HG03196 (cell line): ENCODE data around the gene FBLN2.
"Not testable (repeated sequence)": the region's sequence is repeated elsewhere in the genome, so short reads cannot be mapped to it uniquely, and the experiment has no call there.

ENCODE experiments used
- ATAC-seq: cut with Tn5 transposase; IDR thresholded peaks from one replicate; pipeline ENCODE4 v1.9.1; 2021; ENCODE audit not compliant: unreplicated experiment

Gene FBLN2

DNA sequence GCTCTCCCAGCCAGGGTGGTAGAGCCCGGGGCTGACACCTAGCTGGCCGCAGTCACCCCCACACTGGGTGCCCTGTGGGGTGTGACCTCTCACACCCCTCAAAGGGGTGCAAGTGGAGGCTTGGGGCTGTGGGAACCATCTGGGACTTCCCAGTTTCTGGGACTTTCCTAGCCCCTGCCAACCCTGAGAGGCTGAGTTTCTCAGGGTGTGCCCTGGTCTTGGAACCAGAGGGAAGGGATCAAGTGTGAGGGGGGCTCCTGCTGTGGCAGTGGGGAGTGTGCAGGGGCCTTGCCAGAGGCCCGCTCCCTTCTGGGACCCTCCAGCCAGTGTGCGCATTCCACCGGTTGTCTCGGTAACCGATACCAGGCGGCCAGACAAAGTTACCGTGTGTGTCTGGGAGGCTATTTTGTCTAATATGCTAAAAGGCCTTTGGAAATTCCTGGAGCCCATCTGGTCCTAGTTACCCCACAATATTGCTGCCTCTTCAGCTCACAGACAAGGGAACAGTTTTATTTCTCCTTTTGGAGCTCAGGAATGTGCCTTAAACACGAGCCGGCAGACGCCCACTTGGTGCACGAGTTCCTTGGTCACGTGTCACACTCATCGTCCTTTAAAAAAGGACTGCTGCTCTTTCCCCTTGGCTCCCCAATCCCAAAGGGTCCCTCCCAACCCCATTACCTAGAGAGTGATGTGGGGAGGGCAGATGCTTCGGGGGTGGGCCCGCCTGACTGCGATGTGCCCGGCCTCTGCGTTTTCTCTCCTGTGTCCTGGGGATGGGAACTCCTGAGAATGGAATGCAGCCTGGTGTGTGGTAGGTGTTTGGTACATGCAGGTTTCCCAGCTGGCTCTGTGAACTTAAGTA is 35.6 kb upstream of the FBLN2 start:
- ATAC-seq, result no peak

DNA sequence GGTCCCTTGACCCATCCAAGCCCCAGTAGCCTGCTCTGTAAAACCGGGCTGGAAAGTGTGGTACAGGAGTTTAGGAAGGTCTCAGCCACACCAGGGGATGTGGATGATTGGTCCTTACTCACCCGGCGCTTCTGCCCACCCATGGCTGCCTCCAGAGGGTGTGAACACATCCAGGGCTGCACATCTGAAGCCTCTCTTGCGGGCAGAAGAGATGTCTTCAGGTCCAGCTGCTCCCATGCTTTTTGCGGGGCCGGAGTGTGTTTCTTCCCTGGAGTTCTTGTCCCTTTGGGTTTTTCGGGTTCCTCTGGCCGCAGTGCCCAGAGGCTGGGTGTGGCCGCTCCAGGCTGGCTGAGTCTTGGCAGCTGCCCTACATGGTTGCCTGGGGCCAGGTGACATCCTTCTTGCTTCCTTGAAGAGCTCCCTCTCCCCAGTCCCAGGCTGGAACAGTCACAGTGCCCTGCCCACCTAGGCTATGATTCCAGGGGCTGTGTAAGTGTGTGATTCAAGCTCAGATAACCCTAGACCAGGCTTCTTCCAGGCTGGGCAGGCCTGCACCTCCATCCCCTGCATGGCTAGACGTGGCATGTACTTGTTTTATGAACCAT is 34.9 kb upstream of the FBLN2 start:
- no peak for ATAC-seq

DNA sequence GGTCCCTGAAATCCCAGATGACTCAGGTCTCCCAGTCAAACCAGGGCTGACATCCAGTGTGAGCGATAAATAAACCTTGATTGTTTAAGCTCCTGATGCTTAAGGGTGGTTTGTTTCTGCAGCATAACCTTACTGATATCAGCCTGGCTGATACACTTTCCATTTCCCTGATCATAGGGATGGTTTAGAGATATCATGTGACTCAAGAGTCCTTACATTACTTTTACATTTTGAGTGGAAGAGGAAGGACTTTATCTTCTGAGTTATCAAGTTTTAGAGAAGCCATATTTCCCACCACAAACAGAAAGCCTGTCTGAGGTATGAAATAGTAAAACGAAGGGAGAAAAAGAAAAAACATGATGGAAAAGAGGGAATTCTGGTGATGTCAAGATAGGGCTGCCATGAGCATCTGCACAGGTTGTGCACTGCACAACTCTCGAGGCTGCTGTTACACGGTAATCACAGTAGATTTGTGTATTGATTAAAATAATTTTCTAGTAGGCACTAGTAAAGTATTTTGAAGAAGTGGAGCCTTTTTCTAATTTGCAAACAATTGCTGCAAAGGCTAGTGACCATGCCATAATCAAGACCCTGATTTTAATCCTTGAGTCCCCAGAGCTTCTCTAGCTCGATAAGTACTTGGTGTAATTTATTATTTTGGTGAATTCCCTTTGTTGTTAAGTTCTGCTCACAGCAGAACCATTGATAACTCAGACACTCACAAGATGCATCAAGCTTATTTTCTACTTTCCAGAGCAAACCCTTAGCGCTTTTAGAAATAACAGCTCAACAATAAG is 34.1 kb upstream of the FBLN2 start:
- ATAC-seq, result no peak

DNA sequence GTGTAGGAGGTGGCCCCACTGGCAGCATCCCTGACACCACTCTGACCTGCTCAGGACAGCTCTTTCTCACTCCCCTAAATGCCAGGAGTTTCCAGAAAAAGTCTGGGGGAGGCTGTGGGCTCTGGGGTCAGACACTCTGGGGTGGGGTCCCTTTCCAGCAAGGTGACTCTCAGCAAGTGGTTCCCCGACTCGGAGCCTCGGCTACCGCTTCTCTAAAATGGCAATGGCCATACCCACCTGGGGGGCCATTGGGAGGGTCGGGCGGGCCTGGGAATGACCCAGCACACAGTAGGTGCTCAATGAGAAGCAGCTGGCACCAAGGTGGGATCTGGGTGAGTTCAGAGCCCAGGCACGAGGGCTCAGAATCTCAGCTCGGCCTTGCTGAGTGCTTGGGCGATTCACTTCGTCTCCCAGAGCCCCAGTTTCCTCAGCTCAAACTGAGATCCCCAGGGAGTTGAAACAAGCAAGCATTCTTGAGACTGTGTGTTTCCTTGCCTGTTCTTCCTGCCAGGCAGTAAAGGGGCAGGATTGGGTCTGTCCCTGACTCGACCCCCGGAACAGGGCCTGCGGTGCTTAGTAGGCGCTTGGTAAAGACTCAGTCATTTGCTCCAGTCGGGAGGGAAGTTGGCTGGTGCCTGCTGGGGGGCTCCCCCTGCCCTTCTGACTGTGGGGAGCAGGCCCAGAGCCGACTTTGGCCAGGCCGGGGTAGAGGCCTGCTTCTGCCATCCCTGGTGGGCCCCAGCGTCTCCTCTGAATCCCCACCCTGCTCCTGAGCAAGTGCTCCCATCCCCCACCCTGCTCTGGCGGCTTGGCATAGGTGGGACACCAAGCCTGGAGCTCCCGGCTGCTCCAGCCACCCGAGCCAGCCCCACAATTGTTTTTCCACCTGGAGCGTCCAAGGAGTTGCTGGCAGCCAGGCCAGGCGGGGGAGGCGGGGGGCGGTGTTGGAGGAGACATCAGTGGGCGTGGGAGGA is 32.9 kb upstream of the FBLN2 start:
- ATAC-seq, result no peak

DNA sequence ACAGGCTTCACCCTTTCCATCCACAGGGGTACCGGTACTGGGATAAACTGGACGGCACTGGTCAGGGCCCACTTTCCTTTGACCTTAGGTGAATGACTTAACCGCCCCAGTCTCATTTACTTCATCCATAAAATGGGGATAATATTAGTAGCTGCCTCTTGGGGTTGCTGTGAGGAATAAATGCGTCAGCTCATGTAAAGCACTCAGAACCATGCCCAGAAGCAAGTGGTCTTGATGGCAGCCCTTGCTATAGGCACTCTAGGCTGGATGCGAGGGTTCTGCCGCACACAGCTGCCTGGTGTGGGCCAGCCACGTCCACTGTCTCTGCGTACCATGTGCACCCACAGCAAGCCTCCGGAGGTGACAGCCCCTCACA is 32.2 kb upstream of the FBLN2 start:
- ATAC-seq, result no peak

DNA sequence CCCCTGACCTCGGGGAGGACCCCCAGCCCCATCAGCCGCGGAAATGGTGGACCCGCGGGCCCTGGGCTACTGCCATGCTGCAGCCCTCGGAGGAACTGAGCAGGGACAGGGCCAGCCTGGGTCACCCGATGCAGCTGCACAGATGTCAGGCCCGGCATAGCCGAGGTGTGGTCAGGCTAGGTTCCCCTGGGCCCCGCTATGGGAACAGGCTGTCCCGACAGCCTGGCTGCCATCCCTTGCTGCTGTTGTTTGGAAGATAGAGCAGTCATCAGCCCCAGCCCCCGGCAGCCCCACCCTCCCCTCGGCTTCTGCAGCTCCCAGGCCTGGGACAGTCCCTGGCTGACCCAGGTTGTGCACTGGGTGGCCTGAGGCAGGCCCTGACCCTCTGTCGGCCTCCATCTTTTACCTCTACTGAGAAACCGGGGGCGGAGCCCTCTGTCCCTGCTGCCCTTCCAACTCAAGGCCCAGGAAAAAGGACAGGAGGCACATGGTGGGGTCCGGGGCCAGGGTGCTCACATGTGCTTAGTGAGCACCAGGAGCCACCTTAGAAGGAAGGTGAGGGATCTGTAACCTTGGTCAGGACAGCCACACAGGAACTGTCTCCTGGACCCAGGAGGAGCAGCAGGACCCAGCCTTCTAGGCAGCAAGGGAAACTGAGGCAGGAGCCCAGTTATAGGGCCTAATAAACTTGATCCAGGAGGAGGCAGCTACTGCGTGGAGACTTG is 31.5 kb upstream of the FBLN2 start:
- ATAC-seq, result no peak

DNA sequence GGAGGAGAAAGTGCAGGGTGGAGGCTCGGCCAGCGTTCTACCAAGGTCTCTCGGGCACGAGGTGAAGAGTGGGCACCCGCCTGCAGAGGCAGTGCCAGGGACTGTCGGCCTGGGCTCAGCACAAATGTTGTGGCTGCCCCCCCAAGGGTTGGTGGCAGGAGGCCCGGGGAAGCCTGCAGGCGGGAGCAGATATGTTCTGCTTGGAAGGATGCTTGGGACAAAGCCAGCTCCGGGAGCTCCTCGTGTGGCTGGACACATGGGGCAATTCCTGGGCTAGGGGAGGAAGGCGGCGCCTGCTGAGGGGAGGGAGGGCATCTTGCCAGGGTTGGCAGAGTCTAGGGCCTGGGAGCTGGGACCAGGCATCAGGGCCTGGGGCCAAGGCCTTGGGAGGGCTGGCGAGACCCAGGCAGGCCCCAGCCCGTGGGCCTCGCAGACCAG is 30.4 kb upstream of the FBLN2 start:
- ATAC-seq, result no peak

DNA sequence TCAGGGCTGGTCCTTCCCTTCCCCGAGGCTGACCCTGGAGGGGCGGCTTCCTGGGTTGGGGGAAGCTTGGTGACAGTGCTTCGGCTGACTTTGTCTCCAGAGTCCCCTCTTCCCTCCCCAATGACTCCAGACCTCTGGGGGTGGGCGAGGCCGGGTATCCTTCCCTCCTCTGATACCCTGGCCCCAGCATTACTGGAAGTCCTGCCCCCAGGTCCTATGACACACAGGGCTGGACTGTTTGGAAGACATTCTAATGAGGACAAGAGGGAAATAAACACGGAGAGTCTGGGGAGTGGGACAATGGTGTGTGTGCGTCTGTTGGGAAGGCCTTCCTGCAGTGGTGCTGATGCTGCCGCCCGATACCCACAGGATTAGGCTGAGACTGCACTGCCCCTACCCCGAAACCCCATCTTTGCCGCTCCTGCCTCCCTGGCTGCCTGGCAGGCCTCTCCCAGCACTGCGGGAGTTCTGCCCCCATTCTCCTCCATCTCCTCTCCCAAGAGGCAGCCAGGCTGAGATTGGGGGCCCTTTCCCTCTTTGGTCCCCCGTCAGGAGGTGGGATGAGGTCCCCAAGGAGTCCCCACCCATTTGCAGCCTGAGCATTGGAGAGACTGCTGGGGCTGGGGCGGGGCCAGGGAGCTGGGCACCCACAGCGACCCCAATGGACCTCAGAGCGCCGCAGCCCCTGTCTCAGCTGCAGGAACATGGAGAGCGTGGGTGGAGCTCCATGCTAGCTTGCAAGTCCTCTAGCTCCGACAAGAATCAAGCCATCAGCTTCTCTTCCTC is 29.7 kb upstream of the FBLN2 start:
- ATAC-seq, result no peak

DNA sequence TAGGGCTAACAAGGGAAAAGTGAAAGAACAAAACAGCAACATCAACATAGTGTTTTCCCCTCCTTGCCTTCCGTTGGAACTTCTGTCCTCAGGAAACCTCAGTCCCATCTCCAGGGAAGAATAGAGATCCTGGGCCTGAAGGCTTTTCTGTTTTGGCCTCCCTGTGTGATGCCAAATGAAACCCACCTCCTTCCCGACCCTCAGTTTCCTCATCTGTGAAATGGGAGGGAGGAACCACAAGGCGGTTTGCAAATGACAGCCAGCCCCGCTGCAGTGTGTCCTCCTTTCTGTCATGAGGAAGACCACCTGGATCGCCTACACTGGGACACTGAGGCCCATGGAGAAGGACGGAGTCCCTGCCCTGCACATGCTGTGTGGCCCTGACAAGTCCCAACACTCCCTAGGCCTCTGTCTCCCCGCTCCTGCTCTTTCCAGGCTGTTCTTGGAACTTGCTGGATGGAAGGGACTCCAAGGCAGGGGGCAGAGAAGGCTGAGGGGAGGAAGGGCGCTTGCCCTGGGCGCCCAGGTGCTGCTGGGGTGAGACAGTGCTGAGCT is 28.5 kb upstream of the FBLN2 start:
- ATAC-seq, result no peak

DNA sequence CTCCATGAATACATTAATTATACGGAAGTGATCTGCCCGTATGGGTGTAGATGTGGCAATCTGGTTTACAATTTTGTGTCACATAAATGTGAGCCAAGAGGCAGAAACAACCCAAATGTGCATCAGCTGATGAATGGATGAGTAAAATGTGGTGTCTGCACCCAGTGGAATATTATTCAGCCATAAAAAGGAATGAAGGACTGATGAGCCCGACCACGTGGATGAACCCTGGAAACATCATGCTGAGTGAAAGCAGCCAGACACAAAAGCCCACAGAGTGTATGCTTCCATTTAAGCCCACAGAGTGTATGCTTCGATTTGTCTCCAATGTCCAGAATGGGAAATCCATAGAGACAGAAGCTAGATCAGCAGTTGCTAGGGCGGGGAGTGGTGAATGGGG is 27.6 kb upstream of the FBLN2 start:
- no peak for ATAC-seq

DNA sequence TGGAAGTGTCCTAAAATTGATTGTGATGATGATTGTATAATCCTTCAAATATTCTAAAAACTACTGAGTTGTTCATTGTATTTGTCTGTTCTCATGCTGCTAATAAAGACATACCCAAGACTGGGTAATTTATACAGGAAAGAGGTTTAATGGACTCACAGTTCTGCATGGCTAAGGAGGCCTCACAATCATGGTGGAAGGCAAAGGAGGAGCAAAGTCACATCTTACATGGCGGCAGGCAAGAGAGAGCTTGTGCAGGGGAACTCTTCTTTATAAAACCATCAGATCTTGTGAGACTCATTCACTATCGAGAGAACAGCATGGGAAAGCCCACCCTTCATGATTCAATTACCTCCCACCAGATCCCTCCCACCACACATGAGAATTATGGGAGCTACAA is 27.2 kb upstream of the FBLN2 start:
- not testable (repeated sequence) for ATAC-seq

DNA sequence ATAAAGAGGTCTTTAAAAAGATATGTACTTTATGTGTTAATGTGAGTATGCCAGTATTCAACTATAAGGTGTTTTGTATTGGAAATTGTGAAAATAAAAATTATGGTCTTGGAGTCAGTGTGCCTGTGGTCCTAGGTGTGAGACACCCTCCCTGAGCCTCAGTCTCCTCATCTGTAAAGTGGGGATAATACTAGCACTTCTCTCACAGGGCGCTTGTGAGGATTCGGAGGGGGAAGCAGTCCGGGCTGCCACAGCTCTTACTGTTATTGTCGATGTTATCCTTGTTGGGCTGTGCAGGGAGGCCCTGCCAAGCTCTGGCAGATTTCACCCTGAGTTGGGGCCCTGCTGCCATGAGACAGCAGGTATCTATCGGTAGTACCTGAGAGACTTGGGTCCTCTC is 26.7 kb upstream of the FBLN2 start:
- ATAC-seq, result no peak

DNA sequence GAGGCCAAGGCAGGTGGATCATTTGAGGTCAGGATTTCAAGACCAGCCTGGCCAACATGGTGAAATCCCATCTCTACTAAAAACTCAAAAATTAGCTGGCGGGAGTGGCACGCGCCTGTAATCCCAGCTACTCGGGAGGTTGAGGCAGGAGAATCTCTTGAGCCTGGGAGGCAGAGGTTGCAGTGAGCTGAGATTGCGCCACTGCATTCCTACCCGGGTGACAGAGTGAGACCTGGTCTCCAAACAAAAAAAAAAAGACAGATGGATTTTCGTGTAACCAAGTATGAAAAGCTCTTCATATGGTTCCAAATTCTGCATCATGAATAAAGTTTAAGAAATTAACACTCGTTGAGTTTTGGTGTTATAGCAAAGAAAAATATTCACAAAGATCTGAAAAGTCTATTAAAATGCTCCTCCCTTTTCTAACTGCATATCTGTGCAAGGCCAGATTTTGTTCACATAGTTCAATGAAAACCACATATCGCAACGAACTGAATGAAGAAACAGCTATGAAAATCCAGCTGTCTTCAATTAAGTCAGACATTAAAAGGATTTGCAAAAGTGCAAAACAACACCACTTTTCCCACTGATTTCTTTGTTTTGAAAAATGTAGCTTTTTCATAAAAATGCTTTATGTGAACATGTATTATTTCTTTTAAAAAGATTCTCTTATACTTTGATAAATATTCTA is 23.8 kb upstream of the FBLN2 start:
- ATAC-seq, result no peak

DNA sequence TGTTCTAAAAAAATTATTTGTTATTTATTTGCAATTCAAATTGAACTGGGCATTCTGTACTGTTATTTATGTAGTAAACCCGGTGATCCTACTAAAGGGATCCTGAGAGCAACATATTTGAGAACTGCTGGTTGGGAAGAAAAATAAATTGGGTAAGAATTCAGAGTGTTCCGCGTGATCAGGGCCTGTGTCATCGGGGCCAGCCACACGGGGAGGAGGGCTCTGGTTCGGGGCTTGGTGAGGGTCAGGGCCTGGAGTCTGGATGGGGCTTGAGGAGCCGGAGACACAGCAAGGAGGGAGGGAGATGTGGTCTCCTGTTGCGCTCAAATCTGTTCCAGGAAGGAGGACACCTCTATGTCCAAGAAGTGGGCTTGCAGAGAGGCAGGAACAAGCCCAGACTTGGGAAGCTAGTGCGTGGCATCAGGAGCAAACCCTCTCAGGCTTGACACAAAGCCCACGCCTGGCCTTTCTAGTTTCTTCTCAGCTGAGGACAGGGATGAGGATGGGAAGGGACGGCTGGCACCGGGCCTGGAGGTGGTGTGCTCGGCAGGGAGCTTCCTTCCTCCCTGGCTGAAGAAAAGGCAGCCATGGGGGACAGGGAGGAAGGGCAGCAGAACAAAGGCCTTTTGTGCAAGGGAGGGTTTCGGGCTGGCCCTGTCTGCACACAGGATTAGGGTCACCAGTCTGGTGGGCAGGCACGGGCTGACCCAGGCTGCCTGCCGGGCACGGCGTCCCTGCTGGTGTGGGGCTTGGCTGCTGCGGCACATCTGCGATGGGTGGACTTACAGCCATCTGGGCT is 22.9 kb upstream of the FBLN2 start:
- no peak for ATAC-seq

DNA sequence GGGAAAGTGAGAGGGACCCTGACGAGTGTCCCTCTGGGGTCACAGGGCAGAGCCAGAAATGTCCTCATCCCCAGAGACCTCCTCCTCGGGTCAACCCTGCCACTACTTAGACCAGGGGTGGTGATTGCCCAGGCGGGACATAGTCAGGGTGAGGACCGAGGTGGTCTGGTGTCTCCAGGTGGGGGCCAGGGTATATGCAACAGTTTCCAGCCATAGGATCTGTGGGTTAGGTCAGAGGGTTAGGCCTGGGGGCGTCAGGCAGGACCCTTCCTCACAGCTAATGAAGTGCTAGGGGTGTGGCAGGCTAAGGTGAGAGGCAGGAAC is 22.3 kb upstream of the FBLN2 start:
- ATAC-seq, result no peak

DNA sequence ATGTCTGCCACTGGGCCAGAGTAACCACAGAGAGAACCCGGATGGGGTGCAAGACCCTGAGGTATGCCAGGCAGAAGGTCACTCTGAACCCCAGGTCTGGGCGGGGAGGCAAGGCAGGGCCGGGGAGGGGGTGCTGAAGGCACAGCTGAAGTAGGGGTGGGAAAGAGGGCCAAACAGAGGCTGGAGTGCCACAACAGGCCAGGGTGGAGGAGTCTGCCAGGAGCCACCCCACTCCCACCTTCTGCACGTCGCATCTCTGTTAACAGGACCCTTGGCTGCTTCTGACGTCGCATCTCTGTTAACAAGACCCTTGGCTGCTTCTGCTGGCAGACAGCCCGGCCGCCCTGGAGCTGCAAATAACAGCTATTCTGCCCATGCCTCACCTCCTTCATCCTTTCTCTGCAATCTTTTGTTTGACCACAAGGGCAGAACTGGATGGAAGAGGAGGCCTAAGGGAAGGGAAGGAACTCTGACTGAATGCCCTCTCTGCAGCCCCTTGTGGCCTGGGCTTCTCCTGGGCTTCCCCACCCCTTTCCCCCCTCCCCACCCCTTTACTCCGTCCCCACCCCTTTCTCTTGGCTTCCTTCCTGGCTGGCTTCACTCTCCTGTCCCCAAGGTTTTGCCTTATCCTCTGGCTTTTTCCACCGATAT is 20.6 kb upstream of the FBLN2 start:
- no peak for ATAC-seq
